NCI-H748 (cell line): Measurements from ENCODE around the gene GOLGA8J.
"Not testable (repeated sequence)": the region's sequence is repeated elsewhere in the genome, so short reads cannot be mapped to it uniquely, and the experiment has no call there.

Source experiments
- DNase-seq: peaks from one replicate; lab custom pipeline; 2025; ENCODE audit not compliant: unreplicated experiment; lab: John Stamatoyannopoulos, UW

GOLGA8J gene

DNA sequence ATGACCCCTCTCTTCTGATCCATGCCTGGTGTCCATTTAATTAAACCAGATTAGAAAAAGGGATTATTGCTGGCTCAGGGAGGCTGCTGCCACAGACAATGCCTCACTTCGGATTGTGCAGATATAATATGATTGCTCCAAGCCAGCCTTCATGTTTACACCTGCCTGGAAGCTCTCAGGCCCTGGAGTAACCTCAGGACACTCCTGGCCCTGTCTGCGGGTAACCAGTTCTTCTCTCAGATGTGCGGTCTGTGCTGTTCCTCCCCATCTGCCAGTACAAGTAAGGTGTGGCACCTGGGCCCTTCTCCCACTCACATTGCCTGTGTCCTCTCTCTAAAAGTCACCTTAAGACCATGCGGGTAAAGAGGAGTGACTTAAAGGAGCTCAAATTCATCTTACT is 8.8 kb upstream of the GOLGA8J start:
- no peak for DNase-seq

DNA sequence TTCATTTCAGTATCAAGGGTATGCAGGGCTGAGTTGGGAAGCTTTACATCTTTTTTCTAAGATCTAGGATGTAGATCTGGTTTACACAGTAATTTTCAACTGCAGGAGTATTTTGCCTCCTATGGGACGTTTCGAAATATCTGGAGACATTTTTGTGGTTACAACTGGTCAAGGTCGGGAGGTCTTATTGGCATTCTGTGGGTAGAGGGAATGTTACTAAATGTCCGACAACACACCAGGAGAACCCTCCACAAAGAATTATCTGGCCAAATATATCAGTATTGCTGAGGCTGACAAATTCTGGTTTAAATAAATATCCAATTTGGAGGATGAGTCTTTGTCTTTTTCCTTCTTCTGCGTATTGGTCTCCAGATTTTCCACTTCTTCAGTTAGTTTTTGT is 1.9 kb upstream of the GOLGA8J start:
- DNase-seq = not testable (repeated sequence)

DNA sequence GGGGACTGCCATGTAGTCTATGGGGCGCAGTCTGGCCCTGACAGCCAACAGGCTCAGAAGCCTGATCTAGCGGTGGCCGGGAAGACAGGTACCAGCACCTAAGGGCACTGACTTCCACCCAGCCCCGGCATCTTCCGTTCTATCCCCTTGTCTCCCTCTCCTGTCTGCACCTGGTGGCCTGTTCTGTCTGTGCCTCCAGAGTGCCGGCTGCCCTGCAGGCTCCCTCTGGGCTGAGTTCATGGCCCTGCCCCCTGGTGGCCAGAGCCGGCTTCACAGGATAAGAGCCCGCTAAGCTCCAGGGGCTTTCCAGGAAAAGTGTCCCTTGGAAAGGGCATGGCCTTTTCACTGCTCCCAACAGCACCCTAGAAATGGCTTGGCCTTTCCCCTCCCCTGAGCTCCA is 15.1 kb downstream of the GOLGA8J start:
- not testable (repeated sequence) for DNase-seq

DNA sequence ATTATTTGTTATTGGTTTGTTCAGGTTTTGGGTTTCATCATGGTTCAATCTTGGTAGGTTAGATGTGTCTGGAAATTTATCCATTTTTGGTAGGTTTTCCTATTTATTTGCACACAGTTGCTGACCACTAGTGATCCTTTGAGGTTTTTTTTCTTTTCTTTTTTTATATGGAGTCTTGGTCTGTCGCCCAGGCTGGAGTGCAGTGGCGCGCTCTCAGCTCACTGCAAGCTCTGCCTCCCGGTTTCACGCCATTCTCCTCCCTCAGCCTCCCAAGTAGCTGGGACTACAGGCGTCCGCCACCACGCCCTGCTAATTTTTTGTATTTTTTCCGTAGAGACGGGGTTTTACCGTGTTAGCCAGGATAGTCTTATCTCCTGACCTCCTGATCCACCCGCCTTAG is 20.1 kb downstream of the GOLGA8J start:
- DNase-seq = not testable (repeated sequence)

DNA sequence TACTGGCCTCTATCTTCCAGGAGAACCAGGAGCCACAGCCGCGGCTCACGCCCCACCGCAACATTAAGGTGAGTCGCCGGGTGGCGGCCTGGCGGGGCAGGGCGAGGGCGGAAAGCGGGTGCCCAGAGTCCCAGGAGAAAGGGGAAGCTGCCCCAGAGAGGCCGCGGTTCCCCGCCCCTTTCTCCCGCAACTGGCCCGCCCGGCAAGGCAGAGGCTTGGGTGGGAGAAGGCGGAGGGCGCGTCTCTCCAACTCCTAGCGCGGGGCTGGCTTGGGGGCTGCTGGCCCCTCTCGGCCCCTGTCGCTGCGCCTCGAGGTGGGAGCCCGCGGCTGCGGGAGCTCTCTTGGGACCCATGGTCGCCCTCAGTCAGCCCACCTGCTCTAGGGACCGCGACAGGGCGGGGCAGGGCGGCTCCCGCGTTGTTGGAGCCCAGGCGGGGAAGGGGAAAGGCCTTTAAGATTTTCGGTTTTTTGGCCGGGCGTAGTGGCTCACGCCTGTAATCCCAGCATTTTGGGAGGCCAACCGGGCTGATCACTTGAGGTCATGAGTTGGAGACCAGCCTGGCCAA is 21.3 kb downstream of the GOLGA8J start:
- DNase-seq = not testable (repeated sequence)

DNA sequence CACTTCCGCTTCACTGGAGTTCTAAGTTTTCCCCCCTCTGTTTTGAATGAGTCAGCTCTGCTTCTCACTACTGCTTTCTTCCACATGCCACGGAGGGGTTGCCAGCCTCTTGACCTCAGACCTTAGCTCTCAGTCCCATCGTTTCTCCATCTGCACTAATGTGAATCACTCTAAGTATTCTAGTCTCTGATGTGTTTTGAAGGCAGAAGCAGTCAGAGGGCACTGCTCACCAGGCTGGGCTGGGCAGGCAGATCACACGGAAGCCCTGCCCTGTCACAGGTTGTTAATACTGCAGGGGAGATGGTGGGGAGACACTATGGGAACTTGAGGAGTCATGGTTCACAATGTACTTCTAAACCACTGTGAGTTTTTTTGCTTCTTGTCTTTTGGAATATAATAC is 27.8 kb downstream of the GOLGA8J start:
- DNase-seq = not testable (repeated sequence)

DNA sequence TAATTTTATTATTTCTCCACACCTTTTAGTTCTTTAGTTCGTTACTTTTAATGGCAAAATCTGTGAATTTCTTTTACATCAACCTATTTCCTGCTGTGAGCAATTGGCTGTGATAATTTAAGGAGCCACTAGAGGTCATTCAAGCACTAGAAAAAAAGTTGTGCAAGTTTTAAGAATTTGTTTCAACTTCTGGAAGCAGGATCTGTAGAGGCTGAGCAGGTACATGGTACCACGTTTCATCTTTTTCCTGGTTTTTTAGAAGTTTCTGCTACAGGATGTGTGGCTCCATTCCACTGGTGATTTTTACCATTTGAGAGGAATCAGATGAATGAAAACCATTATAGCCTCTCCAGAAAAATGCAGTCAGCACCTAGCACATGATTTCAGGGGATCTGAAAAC is 47.3 kb downstream of the GOLGA8J start:
- DNase-seq = not testable (repeated sequence)

DNA sequence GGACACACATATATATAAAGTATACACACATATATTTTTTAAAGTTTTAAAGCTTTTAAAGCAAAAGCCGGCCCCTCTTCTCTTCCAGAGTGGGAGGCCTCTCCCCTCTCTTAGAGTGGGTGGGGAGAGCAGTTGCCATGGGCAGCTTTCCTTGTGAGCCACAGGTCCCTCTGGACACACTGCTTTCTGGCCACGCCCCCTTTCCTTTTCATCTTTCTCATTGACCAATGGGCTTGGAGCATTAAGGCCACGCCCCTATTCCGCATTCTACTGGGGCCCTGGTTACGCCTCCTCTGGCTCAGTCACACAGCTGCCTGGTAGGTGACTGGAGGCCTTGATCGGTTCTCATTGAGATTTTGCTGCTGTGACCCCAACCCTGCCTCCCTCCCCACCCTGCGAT is 52.0 kb downstream of the GOLGA8J start, which contains the start of gene GOLGA8T:
GOLGA8T (plus strand) TSS at position 301 of the 400 bp plus-strand sequence; CDS start at position 399, 98 bp downstream.
- not testable (repeated sequence) for DNase-seq
